Parathyroid adenoma (tissue), 2 donors: ENCODE results near the gene POFUT2.

Source experiments
- H2AFZ ChIP-seq: fragments of 300-600 bp; sonication (generic); one replicate; pipeline ENCODE4 v1.7.0; 2017; ENCODE audit warnings: antibody characterized with exemption, mild to moderate bottlenecking
- H3K27ac ChIP-seq: fragments of 300-600 bp; sonication (generic); one replicate; pipeline ENCODE4 v1.7.0; 2017
- H3K27me3 ChIP-seq: fragments of 300-600 bp; sonication (generic); one replicate; pipeline ENCODE4 v1.7.0; 2017; ENCODE audit warnings: low read length; ENCODE audit not compliant: control insufficient read depth, insufficient read depth
- H3K36me3 ChIP-seq: fragments of 300-600 bp; sonication (generic); one replicate; pipeline ENCODE4 v1.7.0; 2017; ENCODE audit warnings: low read length; ENCODE audit not compliant: control insufficient read depth, insufficient read depth
- H3K4me1 ChIP-seq: fragments of 300-600 bp; sonication (generic); one replicate; pipeline ENCODE4 v1.7.0; 2017; ENCODE audit warnings: control low read depth
- H3K4me2 ChIP-seq: fragments of 300-600 bp; sonication (generic); one replicate; pipeline ENCODE4 v1.7.0; 2017; ENCODE audit warnings: low read length
- H3K4me3 ChIP-seq: fragments of 300-600 bp; sonication (generic); one replicate; pipeline ENCODE4 v1.7.0; 2017; ENCODE audit warnings: low read depth, low read length
- H3K79me2 ChIP-seq: fragments of 300-600 bp; sonication (generic); one replicate; pipeline ENCODE4 v1.7.0; 2017; ENCODE audit warnings: control low read depth
- H3K9ac ChIP-seq: fragments of 300-600 bp; sonication (generic); one replicate; pipeline ENCODE4 v1.7.0; 2017; ENCODE audit warnings: mild to moderate bottlenecking
- H3K9me3 ChIP-seq: fragments of 300-600 bp; sonication (generic); one replicate; pipeline ENCODE4 v1.7.0; 2017; ENCODE audit warnings: low read length; ENCODE audit not compliant: control insufficient read depth
- TF ChIP-seq, protein P1 (sequence below): fragments of 300-600 bp; sonication (generic); IDR thresholded peaks from one replicate; pipeline ENCODE4 v1.7.0; 2017; ENCODE audit warnings: antibody characterized with exemption, mild to moderate bottlenecking
- donor health status: primary hyperparathyroidism.

Gene POFUT2

DNA sequence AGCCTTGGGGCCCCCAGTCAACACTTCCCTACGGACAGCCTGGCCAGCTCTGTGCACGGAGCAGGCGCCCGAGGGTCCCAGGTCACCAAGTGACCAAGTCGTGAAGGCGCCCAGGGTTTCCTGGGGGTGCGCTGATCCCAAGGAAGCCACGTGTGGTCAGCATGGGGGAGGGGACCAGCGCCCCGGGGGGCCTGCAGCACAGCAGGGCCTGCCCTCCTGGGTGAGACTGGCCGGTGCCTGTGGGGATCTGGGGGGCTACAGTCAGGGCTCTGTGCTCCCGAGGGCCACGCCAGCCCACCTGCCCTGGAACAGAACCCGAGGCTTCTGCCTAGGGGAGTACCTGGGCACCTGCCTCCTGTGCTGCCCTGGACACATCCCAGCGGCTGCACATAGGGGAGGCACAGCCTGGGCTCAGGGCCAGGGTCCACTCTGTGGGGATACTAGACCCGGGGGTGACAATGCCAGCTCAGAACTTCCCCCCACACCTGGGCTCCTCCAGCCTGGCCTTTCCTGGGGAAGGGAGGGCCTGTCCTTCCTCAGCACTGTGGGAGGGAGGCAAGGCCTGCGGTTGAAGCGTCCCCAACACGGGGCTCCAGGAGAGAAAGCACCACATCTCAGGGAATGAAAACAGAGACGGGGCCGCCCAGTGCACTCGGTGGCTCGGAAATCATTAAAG lies 6.2 kb upstream of the POFUT2 start:
- no peaks in the 10 kb centered on the region for H3K9me3 ChIP-seq
- H3K4me1 ChIP-seq: peaks cover 15% of the 10 kb centered on the region
- H3K4me3 ChIP-seq: no peak overlapping the region
- peak overlapping the region; percentile 92 for H3K27ac ChIP-seq
- no peaks in the 10 kb centered on the region for H3K79me2 ChIP-seq
- H2AFZ ChIP-seq: peak overlapping the region; percentile 69
- TF ChIP-seq, protein P1, sequence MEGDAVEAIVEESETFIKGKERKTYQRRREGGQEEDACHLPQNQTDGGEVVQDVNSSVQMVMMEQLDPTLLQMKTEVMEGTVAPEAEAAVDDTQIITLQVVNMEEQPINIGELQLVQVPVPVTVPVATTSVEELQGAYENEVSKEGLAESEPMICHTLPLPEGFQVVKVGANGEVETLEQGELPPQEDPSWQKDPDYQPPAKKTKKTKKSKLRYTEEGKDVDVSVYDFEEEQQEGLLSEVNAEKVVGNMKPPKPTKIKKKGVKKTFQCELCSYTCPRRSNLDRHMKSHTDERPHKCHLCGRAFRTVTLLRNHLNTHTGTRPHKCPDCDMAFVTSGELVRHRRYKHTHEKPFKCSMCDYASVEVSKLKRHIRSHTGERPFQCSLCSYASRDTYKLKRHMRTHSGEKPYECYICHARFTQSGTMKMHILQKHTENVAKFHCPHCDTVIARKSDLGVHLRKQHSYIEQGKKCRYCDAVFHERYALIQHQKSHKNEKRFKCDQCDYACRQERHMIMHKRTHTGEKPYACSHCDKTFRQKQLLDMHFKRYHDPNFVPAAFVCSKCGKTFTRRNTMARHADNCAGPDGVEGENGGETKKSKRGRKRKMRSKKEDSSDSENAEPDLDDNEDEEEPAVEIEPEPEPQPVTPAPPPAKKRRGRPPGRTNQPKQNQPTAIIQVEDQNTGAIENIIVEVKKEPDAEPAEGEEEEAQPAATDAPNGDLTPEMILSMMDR: no peak
- no peaks in the 10 kb centered on the region for H3K27me3 ChIP-seq
- no peak overlapping the region for H3K9ac ChIP-seq
- no peak overlapping the region for H3K4me2 ChIP-seq
- H3K36me3 ChIP-seq: no peaks in the 10 kb centered on the region

DNA sequence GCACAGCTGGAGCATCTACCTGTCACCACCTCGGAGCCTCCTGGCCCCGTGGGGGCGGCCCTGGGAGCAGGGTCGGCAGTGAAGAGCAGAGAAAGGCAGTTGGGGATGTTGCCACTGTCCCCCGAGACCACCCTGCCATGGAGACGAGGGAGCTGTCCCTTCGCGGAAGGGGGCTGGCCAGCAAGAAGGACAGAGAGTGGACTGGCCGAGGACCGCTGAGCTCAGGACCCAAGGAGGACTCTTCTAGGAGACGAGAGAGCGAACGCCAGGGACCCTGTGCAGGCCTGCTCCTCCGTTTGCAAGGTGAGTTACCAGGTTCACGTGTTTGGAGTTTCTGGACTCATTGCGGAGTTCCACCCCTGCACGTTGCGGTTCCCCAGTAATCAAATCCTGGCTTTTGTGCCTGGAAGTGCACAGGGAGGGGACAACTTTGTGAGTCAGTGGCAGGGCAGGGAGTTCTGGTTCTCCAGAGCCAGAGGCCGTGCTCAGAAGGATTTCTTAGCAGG lies 5.6 kb upstream of the POFUT2 start:
- peaks cover 15% of the 10 kb centered on the region for H3K4me1 ChIP-seq
- TF ChIP-seq, protein P1: no peak

DNA sequence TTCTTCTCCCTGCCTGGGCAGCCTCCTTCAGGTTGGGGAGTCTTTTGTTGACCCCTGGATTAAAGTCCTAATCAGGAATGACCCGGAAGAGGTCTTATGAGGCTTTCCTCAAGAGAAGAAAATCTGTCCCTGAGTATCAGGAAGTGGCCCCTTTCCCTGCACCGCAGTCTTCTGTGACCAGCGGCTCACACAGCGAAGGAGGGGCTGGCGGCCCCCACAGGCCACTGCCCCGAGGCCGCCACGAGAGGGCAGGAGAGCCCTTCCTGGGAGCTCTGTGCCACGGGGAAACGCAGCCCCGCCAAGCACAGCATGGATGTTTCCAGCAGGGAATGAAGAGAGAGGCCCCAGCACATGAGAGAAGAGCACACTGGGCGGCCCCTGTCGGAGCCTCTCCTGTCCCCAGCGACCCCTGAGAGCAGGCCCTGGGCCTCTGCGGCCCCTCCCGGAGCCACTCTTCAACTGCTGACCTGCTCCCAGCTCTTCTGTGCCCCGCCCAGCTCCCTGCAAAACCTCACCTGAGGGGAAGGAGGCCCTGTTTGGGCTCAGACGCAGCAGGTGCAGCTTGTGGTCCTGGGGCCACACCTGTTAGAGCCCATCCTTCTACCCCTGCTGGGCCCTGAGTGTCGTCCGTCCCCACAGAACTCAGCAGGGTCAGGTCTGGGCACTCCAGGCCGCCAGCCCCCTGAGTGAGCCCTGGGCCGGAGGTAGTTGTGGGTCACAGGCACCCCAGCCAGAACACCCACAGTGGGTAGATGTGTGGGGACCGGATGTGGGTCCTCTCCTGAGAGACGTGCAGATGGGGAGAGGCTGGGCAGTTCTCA lies 4.9 kb upstream of the POFUT2 start:
- no peak overlapping the region for H3K4me3 ChIP-seq

More for the DNA sequence above, 5.6 kb upstream of the POFUT2 start:
- no peak overlapping the region for H3K4me3 ChIP-seq
- H3K4me2 ChIP-seq: no peak overlapping the region
- no peaks in the 10 kb centered on the region for H3K79me2 ChIP-seq
- H3K9ac ChIP-seq: no peak overlapping the region
- peak overlapping the region; percentile 92 for H3K27ac ChIP-seq
- H3K9me3 ChIP-seq: no peaks in the 10 kb centered on the region
- H3K27me3 ChIP-seq: no peaks in the 10 kb centered on the region
- no peaks in the 10 kb centered on the region for H3K36me3 ChIP-seq
- H2AFZ ChIP-seq: no peak overlapping the region

DNA sequence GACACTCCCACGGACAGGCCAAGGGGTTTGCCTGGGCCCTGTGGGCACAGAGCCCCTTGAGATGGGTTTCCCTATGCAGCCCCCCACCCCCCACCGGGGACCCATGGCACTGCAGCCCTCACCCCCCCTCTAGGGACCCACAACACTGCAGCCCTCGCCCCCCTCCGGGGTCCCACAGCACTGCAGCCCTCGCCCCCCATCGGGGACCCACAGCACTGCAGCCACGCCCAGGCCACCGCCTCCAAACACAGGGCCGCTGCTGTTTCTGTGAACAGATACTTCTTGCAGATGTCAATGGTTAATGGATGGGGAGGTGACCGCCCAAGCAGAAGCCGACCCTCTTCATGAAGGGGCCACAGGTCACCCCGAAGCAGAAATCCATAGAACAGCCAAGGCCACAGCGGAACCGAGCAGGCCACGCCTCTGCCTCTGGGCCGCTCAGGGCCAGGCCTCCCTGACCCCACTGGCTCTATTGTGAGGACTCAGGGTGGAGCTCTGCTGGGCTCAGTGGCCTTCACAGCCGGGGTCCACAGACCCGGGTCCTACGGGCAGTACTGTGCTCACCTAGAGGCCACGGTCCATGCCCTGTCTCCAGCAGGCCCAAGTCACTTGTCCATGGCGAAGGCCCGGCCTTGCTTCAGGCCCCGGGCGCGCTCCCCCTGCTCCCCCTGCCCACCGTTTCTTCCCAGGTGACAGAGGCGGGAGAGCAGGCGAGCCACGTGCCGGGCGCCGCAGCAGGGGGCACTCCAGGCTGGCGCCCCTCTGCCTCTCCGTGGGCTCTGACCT lies 4.1 kb upstream of the POFUT2 start:
- H3K4me1 ChIP-seq: peaks cover 15% of the 10 kb centered on the region
- no peak overlapping the region for H3K9ac ChIP-seq
- H3K79me2 ChIP-seq: no peaks in the 10 kb centered on the region
- no peak overlapping the region for H3K4me3 ChIP-seq
- no peak overlapping the region for H3K27ac ChIP-seq
- H2AFZ ChIP-seq: no peak overlapping the region
- TF ChIP-seq, protein P1: no peak
- H3K4me2 ChIP-seq: no peak overlapping the region
- no peaks in the 10 kb centered on the region for H3K9me3 ChIP-seq
- no peaks in the 10 kb centered on the region for H3K27me3 ChIP-seq
- no peaks in the 10 kb centered on the region for H3K36me3 ChIP-seq

More for the DNA sequence above, 4.9 kb upstream of the POFUT2 start:
- H3K9me3 ChIP-seq: no peaks in the 10 kb centered on the region
- H3K4me1 ChIP-seq: peaks cover 15% of the 10 kb centered on the region
- no peaks in the 10 kb centered on the region for H3K79me2 ChIP-seq
- no peak overlapping the region for H3K9ac ChIP-seq
- H3K27me3 ChIP-seq: no peaks in the 10 kb centered on the region
- peak overlapping the region; percentile 66 for H2AFZ ChIP-seq
- H3K4me2 ChIP-seq: peak overlapping the region; percentile 29
- H3K27ac ChIP-seq: no peak overlapping the region
- TF ChIP-seq, protein P1: peak; percentile 88
- no peaks in the 10 kb centered on the region for H3K36me3 ChIP-seq
